ENCODE data around the gene POLR1G. TPM values are rescaled to one million over a fixed set of nuclear protein-coding genes. Genes with fewer than 3 reads are reported as not detected.

The POLR1G gene
- polyA plus RNA-seq, 2 of the 4 experiments (the other 2 are of a cell fraction), result 15.1 to 31.2 TPM

DNA sequence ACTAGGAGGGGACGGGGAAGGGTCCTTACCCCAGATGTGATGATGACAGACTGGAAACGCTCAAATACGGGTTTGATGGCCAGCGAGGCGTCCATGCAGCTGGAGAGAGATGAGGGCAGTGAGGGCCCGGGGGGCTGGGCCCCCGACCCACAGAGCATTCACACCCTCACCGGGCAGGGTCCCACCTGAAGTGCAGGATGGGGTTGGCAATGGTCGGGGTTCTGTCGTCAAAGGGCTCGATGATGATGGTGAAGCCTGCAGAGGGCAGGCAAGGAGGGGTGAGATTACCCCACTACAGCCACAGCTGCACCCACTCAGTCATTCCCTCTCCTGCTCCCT is 49.0 kb upstream of the POLR1G start (continued):
- no peak for TF ChIP-seq TP53 (CRISPR knock-in tag; IDR thresholded peaks at IDR 0.05)
- TF ChIP-seq, protein P1, sequence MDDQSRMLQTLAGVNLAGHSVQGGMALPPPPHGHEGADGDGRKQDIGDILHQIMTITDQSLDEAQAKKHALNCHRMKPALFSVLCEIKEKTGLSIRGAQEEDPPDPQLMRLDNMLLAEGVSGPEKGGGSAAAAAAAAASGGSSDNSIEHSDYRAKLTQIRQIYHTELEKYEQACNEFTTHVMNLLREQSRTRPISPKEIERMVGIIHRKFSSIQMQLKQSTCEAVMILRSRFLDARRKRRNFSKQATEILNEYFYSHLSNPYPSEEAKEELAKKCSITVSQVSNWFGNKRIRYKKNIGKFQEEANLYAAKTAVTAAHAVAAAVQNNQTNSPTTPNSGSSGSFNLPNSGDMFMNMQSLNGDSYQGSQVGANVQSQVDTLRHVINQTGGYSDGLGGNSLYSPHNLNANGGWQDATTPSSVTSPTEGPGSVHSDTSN (IDR thresholded peaks at IDR 0.05), result no peak
- no peak for TF ChIP-seq RNF2 (IDR thresholded peaks at IDR 0.05; ENCODE audit: borderline replicate concordance, low read depth)
- TF ChIP-seq, protein P2, sequence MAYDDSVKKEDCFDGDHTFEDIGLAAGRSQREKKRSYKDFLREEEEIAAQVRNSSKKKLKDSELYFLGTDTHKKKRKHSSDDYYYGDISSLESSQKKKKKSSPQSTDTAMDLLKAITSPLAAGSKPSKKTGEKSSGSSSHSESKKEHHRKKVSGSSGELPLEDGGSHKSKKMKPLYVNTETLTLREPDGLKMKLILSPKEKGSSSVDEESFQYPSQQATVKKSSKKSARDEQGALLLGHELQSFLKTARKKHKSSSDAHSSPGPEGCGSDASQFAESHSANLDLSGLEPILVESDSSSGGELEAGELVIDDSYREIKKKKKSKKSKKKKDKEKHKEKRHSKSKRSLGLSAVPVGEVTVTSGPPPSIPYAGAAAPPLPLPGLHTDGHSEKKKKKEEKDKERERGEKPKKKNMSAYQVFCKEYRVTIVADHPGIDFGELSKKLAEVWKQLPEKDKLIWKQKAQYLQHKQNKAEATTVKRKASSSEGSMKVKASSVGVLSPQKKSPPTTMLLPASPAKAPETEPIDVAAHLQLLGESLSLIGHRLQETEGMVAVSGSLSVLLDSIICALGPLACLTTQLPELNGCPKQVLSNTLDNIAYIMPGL (CRISPR knock-in tag; IDR thresholded peaks at IDR 0.05; ENCODE audit: borderline replicate concordance), result no peak

DNA sequence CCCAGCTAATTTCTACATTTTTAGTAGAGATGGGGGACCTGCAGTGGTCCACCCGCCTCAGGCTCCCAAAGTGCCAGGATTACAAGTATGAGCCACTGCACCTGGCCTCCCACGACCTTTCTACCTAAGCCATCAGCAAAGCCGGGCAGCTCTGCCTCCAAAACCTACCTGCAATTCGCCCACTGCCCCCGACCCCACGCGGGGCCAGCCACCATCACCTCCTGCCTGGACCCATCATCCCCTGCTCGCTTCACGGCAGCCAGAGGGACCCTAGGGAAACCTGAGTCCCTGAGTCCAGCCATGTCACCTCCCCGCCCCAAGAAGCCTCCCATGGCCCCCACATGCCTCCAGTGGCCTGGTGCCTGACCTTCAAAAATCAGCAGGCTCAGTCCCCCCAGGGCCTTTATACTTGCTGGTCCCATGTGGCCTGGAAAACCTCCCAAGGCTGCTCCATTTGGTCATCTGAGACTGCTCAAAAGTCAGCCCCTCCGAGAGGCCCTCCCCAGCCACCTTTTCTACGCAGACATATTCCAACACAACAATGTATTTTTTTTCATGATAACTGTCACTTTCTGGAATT is 48.1 kb upstream of the POLR1G start:
- Histone ChIP-seq H3K27ac (no peak overlapping the region), H3K9me3 (no peaks in the 10 kb centered on the region), H3K4me1 (no peaks in the 10 kb centered on the region), H3K4me3 (no peak overlapping the region), H3K4me2 (no peak overlapping the region)
- TF ChIP-seq KDM5A (IDR thresholded peaks at IDR 0.05), result no peak
- no peak for TF ChIP-seq SREBF2 (IDR thresholded peaks at IDR 0.05)
- FAIRE-seq (no peak), ATAC-seq (no peak), DNase-seq (ENCODE audit: low read depth in 1 of 2, low spot score in 1 of 2) (no peak)
- ChIA-PET CTCF (interaction anchor here (1.4 kb wide), 1 partner anchor 44 kb away, joined by 3 read pairs; no protein-coding TSS in a partner anchor), POLR2A (no interaction called here)
- WGBS (ENCODE audit: missing lambda C conversion rate), result 91% methylated on average over 12 of the region's 12 CpGs

DNA sequence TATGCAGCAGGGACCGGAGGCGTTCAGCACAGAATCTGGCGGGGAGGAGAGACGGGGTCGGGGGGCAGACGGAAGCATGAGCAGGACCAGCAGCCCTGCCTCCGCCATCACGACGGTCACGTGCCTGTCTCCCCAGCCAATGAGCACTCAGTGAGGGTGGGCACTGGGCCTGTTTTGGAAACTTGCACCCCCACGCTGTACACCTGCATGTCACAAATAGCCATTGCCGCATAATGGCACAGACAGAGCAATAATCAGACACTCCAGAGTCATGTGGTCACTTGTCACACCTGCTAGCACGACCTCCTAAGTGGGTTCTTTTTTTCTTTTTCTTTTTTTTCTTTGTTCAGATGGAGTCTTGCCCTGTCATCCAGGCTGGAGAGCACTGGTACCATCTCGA is 44.8 kb upstream of the POLR1G start:
- POLR2A ChIA-PET, result no interaction called here
- Histone ChIP-seq H3K27ac (no peak overlapping the region), H3K4me3 (no peak overlapping the region), H3K4me1 (no peaks in the 10 kb centered on the region), H3K4me2 (no peak overlapping the region), H3K9me3 (no peaks in the 10 kb centered on the region)
- TF ChIP-seq HDAC2 (IDR thresholded peaks at IDR 0.05) (no peak), TP53 (CRISPR knock-in tag; IDR thresholded peaks at IDR 0.05) (no peak), FOXS1 (CRISPR knock-in tag; IDR thresholded peaks at IDR 0.05) (no peak), PHF8 (IDR thresholded peaks at IDR 0.05; ENCODE audit: borderline replicate concordance, low read depth) (no peak), CHD2 (IDR thresholded peaks at IDR 0.05; ENCODE audit: low read length, partially characterized antibody) (no peak), ZFP36 (IDR thresholded peaks at IDR 0.05; ENCODE audit: borderline replicate concordance, partially characterized antibody) (no peak)
- FAIRE-seq (no peak), ATAC-seq (no peak), DNase-seq (ENCODE audit: low read depth in 1 of 2, low spot score in 1 of 2) (no peak)
- CTCF ChIA-PET, result interaction anchor here (2.3 kb wide), 1 partner anchor 23 kb away, joined by 7 read pairs; no protein-coding TSS in a partner anchor
- 93% methylated on average over 14 of the region's 14 CpGs for WGBS (ENCODE audit: missing lambda C conversion rate)

DNA sequence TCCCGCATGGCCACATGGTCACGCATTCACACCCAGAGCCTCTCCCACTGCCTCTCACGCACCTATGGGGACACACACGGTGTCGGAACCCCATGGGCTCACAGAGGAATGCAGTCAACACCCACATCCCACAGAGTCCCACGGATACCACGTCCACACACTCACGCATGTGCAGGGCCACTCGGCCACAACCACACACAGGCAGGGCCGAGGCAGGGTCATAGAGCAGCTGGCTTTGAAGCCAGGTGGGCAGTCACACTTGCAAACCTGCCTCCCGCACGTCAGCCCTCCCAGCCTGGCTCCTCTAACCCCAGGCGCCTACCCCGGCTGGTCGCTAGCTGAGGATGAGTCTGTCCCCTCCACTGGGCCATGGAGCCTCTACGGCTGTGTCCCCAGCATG is 44.2 kb upstream of the POLR1G start:
- no peaks in the 10 kb centered on the region for H3K4me1 ChIP-seq
- FAIRE-seq (no peak), ATAC-seq (no peak), DNase-seq (ENCODE audit: low read depth in 1 of 2, low spot score in 1 of 2) (no peak)
- H3K4me3 ChIP-seq, result no peak overlapping the region
- CTCF ChIA-PET, result interaction anchor here (2.3 kb wide), 1 partner anchor 23 kb away, joined by 7 read pairs; no protein-coding TSS in a partner anchor
- POLR2A ChIA-PET, result no interaction called here
- H3K9me3 ChIP-seq, result no peaks in the 10 kb centered on the region
- H3K27ac ChIP-seq, result no peak overlapping the region
- no peak overlapping the region for H3K4me2 ChIP-seq
- no peak for TF ChIP-seq ZC3H11A (IDR thresholded peaks at IDR 0.05)
- TF ChIP-seq EP300 (IDR thresholded peaks at IDR 0.05), result no peak
- no peak for TF ChIP-seq HOXB13 (CRISPR knock-in tag; IDR thresholded peaks at IDR 0.05; ENCODE audit: low read depth)
- TF ChIP-seq SMC3 (IDR thresholded peaks at IDR 0.05), result no peak
- no peak for TF ChIP-seq TP53 (CRISPR knock-in tag; IDR thresholded peaks at IDR 0.05)
- TF ChIP-seq CEBPB (IDR thresholded peaks at IDR 0.05), result no peak
- no peak for TF ChIP-seq RAD21 (conservative IDR thresholded peaks at IDR 0.05 in 1 of 2, IDR thresholded peaks at IDR 0.05 in 1 of 2)
- TF ChIP-seq, protein P2 (CRISPR knock-in tag; IDR thresholded peaks at IDR 0.05; ENCODE audit: borderline replicate concordance), result no peak
- TF ChIP-seq TFCP2L1 (CRISPR knock-in tag; IDR thresholded peaks at IDR 0.05), result no peak
- TF ChIP-seq NR3C1 (IDR thresholded peaks at IDR 0.05), result no peak
- no peak for TF ChIP-seq PHF8 (IDR thresholded peaks at IDR 0.05; ENCODE audit: borderline replicate concordance, low read depth)
- TF ChIP-seq CBX8 (IDR thresholded peaks at IDR 0.05), result no peak
- no peak for TF ChIP-seq KDM5A (IDR thresholded peaks at IDR 0.05)
- 97% methylated on average over 13 of the region's 16 CpGs for WGBS (ENCODE audit: missing lambda C conversion rate)

All from A549 (cell line).